H1 (cell line): ENCODE results near the gene TGM5. TPM values are rescaled to one million over a fixed set of nuclear protein-coding genes. Genes with fewer than 3 reads are reported as not detected.

Experiments used
- CTCF ChIA-PET: fragments of 300-600 bp; sonication (Branson Sonifier 250); formaldehyde crosslinking; loops from one replicate; lab custom pipeline; 2021; ENCODE audit not compliant: partially characterized antibody; lab: Charles Lee
- POLR2A ChIA-PET: fragments of 300-600 bp; sonication (Branson Sonifier 250); formaldehyde crosslinking; loops from one replicate; lab custom pipeline; 2021; ENCODE audit warnings: inconsistent platforms; ENCODE audit not compliant: partially characterized antibody; lab: Charles Lee
- DNase-seq, 2 experiments: peaks; one replicate each; pipeline versions ENCODE4 v3.0.0 to v3.0.0-alpha.2; 2010 to 2022; ENCODE audit warnings: low spot score in 2 of 2, low read depth in 1 of 2, mixed read lengths in 1 of 2
- FAIRE-seq: peaks from 2 replicates; lab custom pipeline; 2011; peaks lifted over from hg19 to GRCh38; lab: Jason Lieb, UNC
- H2AFZ ChIP-seq: 2 replicates; pipeline ENCODE4 v1.8.1; 2012; ENCODE audit warnings: low read length, inconsistent platforms
- H2AK5ac ChIP-seq: 2 replicates; pipeline ENCODE4 v1.6.1; 2013; ENCODE audit warnings: low read depth, low read length
- H2BK120ac ChIP-seq: replicated peaks from 2 replicates; pipeline ENCODE3; 2013; ENCODE audit warnings: low read depth, low read length, inconsistent platforms
- H2BK12ac ChIP-seq: 2 replicates; pipeline ENCODE4 v1.6.1; 2013; ENCODE audit warnings: low read depth, low read length
- H2BK15ac ChIP-seq: 2 replicates; pipeline ENCODE4 v1.6.1; 2013; ENCODE audit warnings: low read length
- H2BK20ac ChIP-seq: 2 replicates; pipeline ENCODE4 v1.6.1; 2013; ENCODE audit warnings: low read length
- H2BK5ac ChIP-seq: 2 replicates; pipeline ENCODE4 v1.6.1; 2013; ENCODE audit warnings: low read depth, low read length
- H3K14ac ChIP-seq: 2 replicates; pipeline ENCODE4 v1.6.1; 2013; ENCODE audit warnings: inconsistent platforms; ENCODE audit not compliant: insufficient read length
- H3K18ac ChIP-seq: 2 replicates; pipeline ENCODE4 v1.6.1; 2013; ENCODE audit warnings: low read length; ENCODE audit errors: extremely low read depth
- H3K23ac ChIP-seq: 2 replicates; pipeline ENCODE4 v1.6.1; 2013; ENCODE audit warnings: inconsistent platforms; ENCODE audit not compliant: insufficient read length
- H3K23me2 ChIP-seq: 2 replicates; pipeline ENCODE4 v1.6.1; 2013; ENCODE audit warnings: low read depth, low read length
- H3K27ac ChIP-seq: 2 replicates; pipeline ENCODE4 v1.6.1; 2011; ENCODE audit warnings: low read depth, low read length, inconsistent platforms
- H3K27me3 ChIP-seq, 4 experiments: replicated peaks in 1 of 4; 1 replicate in 1 of 4; 2 replicates in 3 of 4; pipeline versions ENCODE4 v1.6.1 to v1.8.1; 2011 to 2013; ENCODE audit warnings: low read length in 3 of 4, mild to moderate bottlenecking in 3 of 4, inconsistent platforms in 2 of 4, mixed read lengths in 2 of 4, moderate library complexity in 1 of 4; ENCODE audit not compliant: control insufficient read depth in 3 of 4, insufficient read depth in 3 of 4; ENCODE audit errors: extremely low read depth in 1 of 4
- H3K36me3 ChIP-seq, 4 experiments: 2 replicates each; pipeline versions ENCODE4 v1.6.1 to v1.8.1; 2011 to 2013; ENCODE audit warnings: mild to moderate bottlenecking in 4 of 4, low read length in 3 of 4, moderate library complexity in 2 of 4, control low read depth in 1 of 4, inconsistent platforms in 1 of 4; ENCODE audit not compliant: insufficient read depth in 4 of 4, control insufficient read depth in 2 of 4
- H3K4ac ChIP-seq: replicated peaks from 2 replicates; pipeline ENCODE3; 2013; ENCODE audit warnings: low read length, low read depth, mixed read lengths, inconsistent platforms; ENCODE audit not compliant: insufficient read length
- H3K4me1 ChIP-seq, 4 experiments: replicated peaks in 1 of 4; 1 replicate in 1 of 4; 2 replicates in 3 of 4; pipeline versions ENCODE4 v1.6.1 to v1.8.1; 2011 to 2013; ENCODE audit warnings: low read length in 3 of 4, inconsistent platforms in 2 of 4, mixed read lengths in 1 of 4; ENCODE audit not compliant: insufficient read depth in 4 of 4, control insufficient read depth in 3 of 4
- H3K4me2 ChIP-seq, 2 experiments: 2 replicates each; pipeline versions ENCODE4 v1.6.1 to v1.8.1; 2011 to 2013; ENCODE audit warnings: low read depth in 2 of 2, low read length in 2 of 2, control low read depth in 1 of 2, inconsistent platforms in 1 of 2, mild to moderate bottlenecking in 1 of 2; ENCODE audit not compliant: insufficient read depth in 1 of 2
- H3K4me3 ChIP-seq, 4 experiments: fragments of 200-600, 300-600 bp in 1 of 4; sonication (generic), shearing (Covaris generic), sonication (Bioruptor Twin) in 1 of 4; 2 replicates each; pipeline versions ENCODE4 v1.5.1 to v1.8.1; 2011 to 2016; ENCODE audit warnings: low read length in 4 of 4, low read depth in 3 of 4, control low read depth in 2 of 4, inconsistent platforms in 2 of 4, mild to moderate bottlenecking in 2 of 4, mixed read lengths in 1 of 4, moderate library complexity in 1 of 4; ENCODE audit not compliant: insufficient read depth in 2 of 4; ENCODE audit errors: extremely low read depth in 1 of 4
- H3K56ac ChIP-seq: replicated peaks from 2 replicates; pipeline ENCODE3; 2013; ENCODE audit warnings: low read depth, mild to moderate bottlenecking, mixed read lengths, low read length, inconsistent platforms; ENCODE audit not compliant: insufficient read length
- H3K79me1 ChIP-seq: 2 replicates; pipeline ENCODE4 v1.6.1; 2013; ENCODE audit warnings: low read depth, low read length, control low read depth
- H3K79me2 ChIP-seq, 2 experiments: 2 replicates each; pipeline versions ENCODE4 v1.6.1 to v1.8.1; 2012 to 2013; ENCODE audit warnings: low read length in 2 of 2, mild to moderate bottlenecking in 2 of 2, inconsistent platforms in 1 of 2; ENCODE audit not compliant: insufficient read depth in 2 of 2, control insufficient read depth in 1 of 2
- H3K9ac ChIP-seq, 4 experiments: replicated peaks in 1 of 4; 1 replicate in 1 of 4; 2 replicates in 3 of 4; pipeline versions ENCODE4 v1.6.1 to v1.8.1; 2011 to 2013; ENCODE audit warnings: low read depth in 3 of 4, low read length in 3 of 4, control low read depth in 2 of 4, mild to moderate bottlenecking in 2 of 4, moderate library complexity in 2 of 4, inconsistent platforms in 1 of 4; ENCODE audit errors: extremely low read depth in 1 of 4
- H3K9me3 ChIP-seq, 2 experiments: 2 replicates each; pipeline versions ENCODE4 v1.6.1 to v1.8.1; 2012 to 2013; ENCODE audit warnings: mild to moderate bottlenecking in 2 of 2, moderate library complexity in 2 of 2, control low read depth in 1 of 2, inconsistent platforms in 1 of 2, low read depth in 1 of 2, low read length in 1 of 2, mixed read lengths in 1 of 2; ENCODE audit not compliant: insufficient read depth in 2 of 2
- H4K20me1 ChIP-seq, 2 experiments: replicated peaks in 1 of 2; 2 replicates each; pipeline versions ENCODE3 to v1.8.1; 2011 to 2013; ENCODE audit warnings: inconsistent platforms in 2 of 2, low read length in 2 of 2, mild to moderate bottlenecking in 1 of 2; ENCODE audit not compliant: insufficient read depth in 2 of 2, control insufficient read depth in 1 of 2
- H4K5ac ChIP-seq: 2 replicates; pipeline ENCODE4 v1.6.1; 2013; ENCODE audit warnings: low read length, low read depth, mixed read lengths, inconsistent platforms; ENCODE audit not compliant: insufficient read length
- H4K8ac ChIP-seq: 2 replicates; pipeline ENCODE4 v1.8.0; 2013; ENCODE audit warnings: mild to moderate bottlenecking, moderate library complexity, low read length, inconsistent platforms; ENCODE audit not compliant: insufficient read depth; ENCODE audit errors: extremely low read depth
- H4K91ac ChIP-seq: replicated peaks from 2 replicates; pipeline ENCODE3; 2013; ENCODE audit warnings: low read length, mixed read lengths, inconsistent platforms; ENCODE audit not compliant: insufficient read length
- ASH2L ChIP-seq: fragments of 200-600, 300-600 bp; sonication (generic); IDR thresholded peaks from one replicate; pipeline ENCODE4 v1.7.1; 2017; ENCODE audit warnings: low read length
- CBX5 ChIP-seq: fragments of 300-800, 300-1000 bp; sonication (generic); IDR thresholded peaks from 2 replicates; pipeline ENCODE4 v1.7.1; 2016; ENCODE audit warnings: antibody characterized with exemption, low read length, low read depth
- CEBPB ChIP-seq: IDR thresholded peaks from 2 replicates; pipeline ENCODE4 v1.6.1; 2012; ENCODE audit warnings: low read depth, low read length
- CHD1 ChIP-seq: IDR thresholded peaks from 2 replicates; pipeline ENCODE4 v1.6.1; 2012; ENCODE audit warnings: low read depth, low read length, improper control_type of control experiment
- RXRA ChIP-seq: IDR thresholded peaks from 2 replicates; pipeline ENCODE4 v1.6.1; 2011; ENCODE audit warnings: low read depth, mild to moderate bottlenecking, low read length, moderate library complexity; ENCODE audit not compliant: insufficient read depth
- SP4 ChIP-seq: IDR thresholded peaks from 2 replicates; pipeline ENCODE4 v1.6.1; 2012; ENCODE audit warnings: low read length, inconsistent platforms
- SRF ChIP-seq: IDR thresholded peaks from 2 replicates; pipeline ENCODE4 v1.6.1; 2011; ENCODE audit warnings: mild to moderate bottlenecking, low read depth, low read length, moderate library complexity
- WGBS, 2 experiments: shearing (Covaris generic) in 1 of 2; methylation state at CpG; one replicate each; pipeline versions ENCODE4 v1.1.6 to v1.1.7; 2013 to 2015; ENCODE audit warnings: low lambda C conversion rate in 2 of 2, mixed read lengths in 2 of 2, inconsistent platforms in 1 of 2, low coverage in 1 of 2, missing lambda C conversion rate in 1 of 2; ENCODE audit not compliant: insufficient replicate concordance in 2 of 2, insufficient coverage in 1 of 2, insufficient read length in 1 of 2; ENCODE audit errors: extremely low coverage in 1 of 2, missing lambda C conversion rate in 1 of 2; 5-methylcytosine and 5-hydroxymethylcytosine counted together
- polyA plus RNA-seq, 7 experiments: library from polyadenylated mRNA; depleted of rRNA in 3 of 7; stranded (reverse) in 5 of 7; unstranded in 2 of 7; fragments of >200 nt in 5 of 7; fragments of 200-250 nt in 2 of 7; gene quantifications; 1 replicate in 5 of 7; 2 replicates in 1 of 7; 4 replicates in 1 of 7; pipeline versions ENCODE4 v1.2.1 to v1.2.3, GENCODE V29; 2011 to 2013; ENCODE audit warnings: missing spikeins in 2 of 7, mixed read lengths in 2 of 7
- total RNA-seq: library from RNA; stranded (reverse); fragmentation: NEBNext Ultra II Directional; extraction: Animal tissue kit (Norgen Biotek cat#: 25700); gene quantifications from 2 replicates; pipeline ENCODE4 v1.2.1, GENCODE V29; 2021
- TF ChIP-seq, protein P1 (sequence below): IDR thresholded peaks from 2 replicates; pipeline ENCODE4 v1.6.1; 2011; ENCODE audit warnings: low read length, improper control_type of control experiment
- TF ChIP-seq, protein P2 (sequence below): IDR thresholded peaks from 2 replicates; pipeline ENCODE4 v1.6.1; 2012; ENCODE audit warnings: inconsistent platforms
- TF ChIP-seq, protein P3 (sequence below), 3 experiments: IDR thresholded peaks; 1 replicate in 2 of 3; 2 replicates in 1 of 3; pipeline versions ENCODE4 v1.5.1 to v1.6.1; 2011; ENCODE audit warnings: low read length in 3 of 3, mild to moderate bottlenecking in 3 of 3, inconsistent platforms in 2 of 3, low read depth in 1 of 3, moderate library complexity in 1 of 3; ENCODE audit not compliant: insufficient read depth in 1 of 3; ENCODE audit errors: control extremely low read depth in 1 of 3

Gene TGM5
- total and polyA plus RNA-seq, 2 of the 8 experiments (the other 6 are each of a cell fraction or from before 2014, with no cell fraction given): not detected

DNA sequence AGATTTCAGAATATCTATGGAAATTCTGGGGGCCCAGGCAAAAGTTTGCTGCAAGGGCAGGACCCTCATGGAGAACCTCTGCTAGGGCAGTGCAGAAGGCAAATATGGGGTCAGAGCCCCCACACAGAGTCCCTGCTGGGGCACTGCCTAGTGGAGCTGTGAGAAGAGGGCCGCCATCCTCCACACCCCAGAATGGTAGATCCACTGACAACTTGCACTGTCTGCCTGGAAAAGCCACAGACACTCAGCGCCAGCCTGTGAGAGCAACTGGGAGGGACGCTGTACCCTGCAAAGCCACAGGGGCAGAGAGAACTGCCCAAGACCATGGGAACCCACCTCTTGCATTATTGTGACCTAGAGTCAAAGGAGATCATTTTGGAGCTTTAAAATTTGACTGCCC is 67.7 kb downstream of the TGM5 start:
- no peak overlapping the region for H4K91ac ChIP-seq
- ChIA-PET CTCF (interaction anchor here (1.0 to 2.3 kb wide), 4 partner anchors 9 to 86 kb away, joined by 3 to 7 read pairs (median 4); no protein-coding TSS in a partner anchor), POLR2A (interaction anchor here (0.6 to 0.9 kb wide), 2 partner anchors 17 to 452 kb away, joined by 3 read pairs; no protein-coding TSS in a partner anchor)
- no peak overlapping the region for H3K4me2 ChIP-seq
- no peak overlapping the region for H3K9ac ChIP-seq
- FAIRE-seq (no peak), DNase-seq (no peak)
- no peak overlapping the region for H2BK12ac ChIP-seq
- WGBS, 2 experiments: 94% methylated on average over 3 of the region's 3 CpGs; no CpG with 5 or more reads in 1 of the 2 experiments
- no peak overlapping the region for H3K27ac ChIP-seq
- no peaks in the 10 kb centered on the region for H3K79me1 ChIP-seq
- H3K79me2 ChIP-seq: no peaks in the 10 kb centered on the region
- no peak overlapping the region for H3K56ac ChIP-seq
- H3K4me3 ChIP-seq: no peak overlapping the region
- H2BK120ac ChIP-seq: no peak overlapping the region
- no peak overlapping the region for H2BK5ac ChIP-seq
- H2BK15ac ChIP-seq: no peak overlapping the region
- no peaks in the 10 kb centered on the region for H3K23me2 ChIP-seq
- H3K4ac ChIP-seq: no peak overlapping the region
- H3K9me3 ChIP-seq: peaks cover 0 to 6% of the 10 kb centered on the region in 2 experiments; a peak in 1 of 4 replicates
- H3K27me3 ChIP-seq: no peaks in the 10 kb centered on the region
- no peak overlapping the region for H2BK20ac ChIP-seq
- no peak overlapping the region for H4K8ac ChIP-seq
- no peak overlapping the region for H2AK5ac ChIP-seq
- H3K18ac ChIP-seq: no peak overlapping the region
- H3K23ac ChIP-seq: no peak overlapping the region
- H4K20me1 ChIP-seq: no peaks in the 10 kb centered on the region
- H3K14ac ChIP-seq: no peak overlapping the region
- no peaks in the 10 kb centered on the region for H3K4me1 ChIP-seq
- H2AFZ ChIP-seq: no peak overlapping the region
- no peaks in the 10 kb centered on the region; a peak in 2 of 8 replicates for H3K36me3 ChIP-seq
- H4K5ac ChIP-seq: no peak overlapping the region
- TF ChIP-seq CHD1 (no peak), RXRA (no peak), CBX5 (no peak), ASH2L (no peak), CEBPB (no peak), SRF (no peak), SP4 (no peak)
- TF ChIP-seq, protein P1, sequence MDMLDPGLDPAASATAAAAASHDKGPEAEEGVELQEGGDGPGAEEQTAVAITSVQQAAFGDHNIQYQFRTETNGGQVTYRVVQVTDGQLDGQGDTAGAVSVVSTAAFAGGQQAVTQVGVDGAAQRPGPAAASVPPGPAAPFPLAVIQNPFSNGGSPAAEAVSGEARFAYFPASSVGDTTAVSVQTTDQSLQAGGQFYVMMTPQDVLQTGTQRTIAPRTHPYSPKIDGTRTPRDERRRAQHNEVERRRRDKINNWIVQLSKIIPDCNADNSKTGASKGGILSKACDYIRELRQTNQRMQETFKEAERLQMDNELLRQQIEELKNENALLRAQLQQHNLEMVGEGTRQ: no peak
- TF ChIP-seq, protein P2, sequence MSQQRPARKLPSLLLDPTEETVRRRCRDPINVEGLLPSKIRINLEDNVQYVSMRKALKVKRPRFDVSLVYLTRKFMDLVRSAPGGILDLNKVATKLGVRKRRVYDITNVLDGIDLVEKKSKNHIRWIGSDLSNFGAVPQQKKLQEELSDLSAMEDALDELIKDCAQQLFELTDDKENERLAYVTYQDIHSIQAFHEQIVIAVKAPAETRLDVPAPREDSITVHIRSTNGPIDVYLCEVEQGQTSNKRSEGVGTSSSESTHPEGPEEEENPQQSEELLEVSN: no peak
- TF ChIP-seq, protein P3, sequence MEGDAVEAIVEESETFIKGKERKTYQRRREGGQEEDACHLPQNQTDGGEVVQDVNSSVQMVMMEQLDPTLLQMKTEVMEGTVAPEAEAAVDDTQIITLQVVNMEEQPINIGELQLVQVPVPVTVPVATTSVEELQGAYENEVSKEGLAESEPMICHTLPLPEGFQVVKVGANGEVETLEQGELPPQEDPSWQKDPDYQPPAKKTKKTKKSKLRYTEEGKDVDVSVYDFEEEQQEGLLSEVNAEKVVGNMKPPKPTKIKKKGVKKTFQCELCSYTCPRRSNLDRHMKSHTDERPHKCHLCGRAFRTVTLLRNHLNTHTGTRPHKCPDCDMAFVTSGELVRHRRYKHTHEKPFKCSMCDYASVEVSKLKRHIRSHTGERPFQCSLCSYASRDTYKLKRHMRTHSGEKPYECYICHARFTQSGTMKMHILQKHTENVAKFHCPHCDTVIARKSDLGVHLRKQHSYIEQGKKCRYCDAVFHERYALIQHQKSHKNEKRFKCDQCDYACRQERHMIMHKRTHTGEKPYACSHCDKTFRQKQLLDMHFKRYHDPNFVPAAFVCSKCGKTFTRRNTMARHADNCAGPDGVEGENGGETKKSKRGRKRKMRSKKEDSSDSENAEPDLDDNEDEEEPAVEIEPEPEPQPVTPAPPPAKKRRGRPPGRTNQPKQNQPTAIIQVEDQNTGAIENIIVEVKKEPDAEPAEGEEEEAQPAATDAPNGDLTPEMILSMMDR (IDR thresholded peaks at IDR 0.05; ENCODE audit: control extremely low read depth in 1 of 3, insufficient read depth in 1 of 3, low read depth in 1 of 3, low read length in 3 of 3): no peak
